SHP77 (cell line): ENCODE data around the gene KCNN2.

ENCODE experiments used
- DNase-seq, 2 experiments: peaks; one replicate each; lab custom pipeline; 2025; lab: John Stamatoyannopoulos, UW

Gene KCNN2

GRCh38 chr5:114362977-114363761 is 1.3 kb downstream of the KCNN2 start:
- no peak for DNase-seq

- DNase-seq, result no peak
Observed at GRCh38 chr5:114363837-114364236, 2.0 kb downstream of the KCNN2 start.

GRCh38 chr5:114367029-114367428 is 5.2 kb downstream of the KCNN2 start:
- no peak for DNase-seq

- DNase-seq, result no peak
Observed at GRCh38 chr5:114369680-114370417, 8.0 kb downstream of the KCNN2 start.

GRCh38 chr5:114377050-114377844 is 15.4 kb downstream of the KCNN2 start:
- DNase-seq, result no peak

- no peak for DNase-seq
Observed at GRCh38 chr5:114377946-114378345, 16.1 kb downstream of the KCNN2 start.

GRCh38 chr5:114380721-114381120 is 18.9 kb downstream of the KCNN2 start:
- no peak for DNase-seq

GRCh38 chr5:114387433-114387832 is 25.6 kb downstream of the KCNN2 start:
- no peak for DNase-seq

GRCh38 chr5:114390431-114390830 is 28.6 kb downstream of the KCNN2 start:
- no peak for DNase-seq

GRCh38 chr5:114391321-114391720 is 29.5 kb downstream of the KCNN2 start:
- no peak for DNase-seq

GRCh38 chr5:114393159-114393558 is 31.3 kb downstream of the KCNN2 start:
- DNase-seq, result no peak

GRCh38 chr5:114402206-114402605 is 40.3 kb downstream of the KCNN2 start:
- no peak for DNase-seq

GRCh38 chr5:114407783-114408182 is 45.9 kb downstream of the KCNN2 start:
- DNase-seq, result no peak

GRCh38 chr5:114408847-114409246 is 47.0 kb downstream of the KCNN2 start:
- DNase-seq, result no peak

GRCh38 chr5:114411380-114411931 is 49.6 kb downstream of the KCNN2 start:
- no peak for DNase-seq

- DNase-seq, result no peak
Observed at GRCh38 chr5:114412510-114413171, 50.8 kb downstream of the KCNN2 start.

- no peak for DNase-seq
Observed at GRCh38 chr5:114415760-114416159, 53.9 kb downstream of the KCNN2 start.

GRCh38 chr5:114416254-114416653 is 54.4 kb downstream of the KCNN2 start:
- no peak for DNase-seq

- DNase-seq, result no peak
Observed at GRCh38 chr5:114417519-114417918, 55.6 kb downstream of the KCNN2 start.

- no peak for DNase-seq
Observed at GRCh38 chr5:114418176-114419066, 56.6 kb downstream of the KCNN2 start.

- DNase-seq, result no peak
Observed at GRCh38 chr5:114419067-114419388, 57.2 kb downstream of the KCNN2 start.
